Muscle of back (tissue), 13 donors: Measurements from ENCODE around the gene PCDHA4. TPM values are rescaled to one million over a fixed set of nuclear protein-coding genes. Genes with fewer than 3 reads are reported as not detected.
"Not testable (repeated sequence)": the region's sequence is repeated elsewhere in the genome, so short reads cannot be mapped to it uniquely, and the experiment has no call there.

Experiments used
- DNase-seq, 3 donors: peaks; one replicate each; pipeline versions ENCODE4 v3.0.0 to v3.0.0-alpha.2; 2013
- long read RNA-seq, 9 donors: transcript quantifications; one replicate each; lab custom pipeline, GENCODE V29; 2026
- polyA plus RNA-seq, 10 donors: library from polyadenylated mRNA; unstranded; fragments of 120-200 nt; gene quantifications; one replicate each; pipeline ENCODE4 v1.2.1, GENCODE V29; 2013; ENCODE audit not compliant: insufficient read length in 10 of 10

PCDHA4 gene
- under 1 TPM; 0.04 to 0.39 (median 0.18) TPM for polyA plus RNA-seq
- long read RNA-seq, donor 1: 0 reads
- long read RNA-seq, donor 2: 0 reads
- long read RNA-seq, donor 3, full-length matches to known transcripts: 1 of 1 reads
- long read RNA-seq, donor 3, partial matches to known transcripts: 0 of 1 reads
- long read RNA-seq, donor 3, other reads (novel, unspliced or antisense): 0 of 1 reads
- long read RNA-seq, donor 4, full-length matches to known transcripts: 1 of 1 reads
- long read RNA-seq, donor 4, partial matches to known transcripts: 0 of 1 reads
- long read RNA-seq, donor 4, other reads (novel, unspliced or antisense): 0 of 1 reads
- long read RNA-seq, donor 5, full-length matches to known transcripts: 1 of 1 reads
- long read RNA-seq, donor 5, partial matches to known transcripts: 0 of 1 reads
- long read RNA-seq, donor 5, other reads (novel, unspliced or antisense): 0 of 1 reads
- long read RNA-seq, donor 6: 0 reads
- long read RNA-seq, donor 7: 0 reads
- long read RNA-seq, donor 8: 0 reads
- long read RNA-seq, donor 9: 0 reads

DNA sequence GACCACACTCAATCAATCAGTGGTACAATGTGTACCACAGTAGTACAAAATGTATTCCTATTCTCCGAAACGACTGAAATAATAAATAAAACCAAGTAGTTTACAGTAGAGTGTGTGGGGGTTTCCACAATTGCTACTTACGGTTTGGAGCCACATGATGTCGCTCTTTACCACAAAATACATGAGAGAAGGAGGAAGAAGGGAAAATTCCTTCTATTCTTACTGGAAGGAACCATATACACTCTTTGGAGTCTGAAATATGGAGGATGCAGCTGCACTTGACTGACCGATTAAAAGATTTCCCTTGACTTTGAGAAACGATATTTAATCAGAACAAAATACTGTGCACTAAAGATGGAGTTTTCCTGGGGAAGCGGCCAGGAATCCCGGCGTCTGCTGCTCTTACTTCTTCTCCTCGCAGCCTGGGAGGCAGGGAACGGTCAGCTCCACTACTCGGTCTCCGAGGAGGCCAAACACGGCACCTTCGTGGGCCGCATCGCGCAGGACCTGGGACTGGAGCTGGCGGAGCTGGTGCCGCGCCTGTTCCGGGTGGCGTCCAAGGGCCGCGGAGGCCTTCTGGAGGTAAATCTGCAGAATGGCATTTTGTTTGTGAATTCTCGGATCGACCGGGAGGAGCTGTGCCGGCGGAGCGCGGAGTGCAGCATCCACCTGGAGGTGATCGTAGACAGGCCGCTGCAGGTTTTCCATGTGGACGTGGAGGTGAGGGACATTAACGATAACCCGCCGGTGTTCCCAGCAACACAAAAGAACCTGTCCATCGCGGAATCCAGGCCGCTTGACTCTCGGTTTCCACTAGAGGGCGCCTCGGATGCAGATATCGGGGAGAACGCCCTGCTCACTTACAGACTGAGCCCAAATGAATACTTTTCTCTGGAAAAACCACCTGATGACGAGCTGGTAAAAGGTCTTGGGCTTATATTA is at the start of gene PCDHA4:
Gene PCDHA4 (plus strand): TSS at position 235 of the 942 bp plus-strand sequence.
- no peak for DNase-seq

DNA sequence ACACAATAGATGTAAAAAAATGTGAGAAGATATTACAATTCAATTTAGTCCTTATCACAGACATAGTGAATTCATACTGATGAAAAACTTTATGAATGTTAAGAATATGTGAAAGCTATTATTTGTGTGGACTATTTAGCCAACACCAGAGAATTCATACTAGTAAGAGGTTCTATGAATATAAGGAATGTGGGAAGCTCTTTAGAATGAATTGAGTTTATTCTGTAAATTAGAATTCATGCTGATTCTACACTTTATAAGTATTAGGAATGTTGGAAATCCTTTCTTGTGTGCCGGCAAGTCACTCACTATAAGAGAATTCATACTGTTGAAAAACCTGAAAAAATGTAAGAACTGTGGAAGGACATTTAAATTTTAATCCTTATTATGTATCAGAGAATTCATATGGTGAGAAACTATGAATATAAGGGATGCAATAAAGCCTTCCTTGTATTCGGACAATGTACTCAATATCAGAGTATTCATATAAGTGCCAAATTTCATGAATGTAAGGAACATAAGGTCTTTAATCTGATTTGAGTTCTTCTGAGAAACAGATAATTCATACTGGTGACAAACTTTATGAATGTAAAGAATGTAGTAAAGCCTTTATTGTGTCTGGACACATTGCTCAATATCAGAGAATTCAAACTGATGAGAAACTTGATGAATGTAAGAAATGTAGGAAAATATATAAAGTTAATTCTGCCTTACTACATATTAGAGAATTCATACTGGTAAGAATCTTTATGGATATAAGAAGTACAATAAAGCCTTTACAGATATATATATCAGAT is 42.5 kb upstream of the PCDHA4 start:
- DNase-seq: no peak

DNA sequence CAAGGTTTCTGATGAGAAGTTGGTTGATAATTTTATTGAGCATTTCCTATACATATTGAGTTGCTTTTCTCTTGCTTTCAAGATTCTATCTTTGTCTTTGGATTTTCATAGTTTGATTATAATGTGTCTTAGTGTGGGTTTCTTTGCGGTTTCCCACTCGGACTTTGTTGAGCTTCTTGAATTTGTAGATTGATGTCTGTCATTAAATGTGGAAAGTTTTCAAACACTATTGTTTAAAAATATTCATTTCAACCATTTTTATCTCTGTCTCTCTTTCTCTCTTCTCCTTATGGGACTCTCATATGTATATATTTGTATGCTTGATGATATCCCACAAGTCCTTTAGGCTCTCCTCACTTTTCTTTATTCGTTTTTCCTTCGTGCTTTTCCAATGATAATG is 39.4 kb upstream of the PCDHA4 start:
- DNase-seq: no peak

DNA sequence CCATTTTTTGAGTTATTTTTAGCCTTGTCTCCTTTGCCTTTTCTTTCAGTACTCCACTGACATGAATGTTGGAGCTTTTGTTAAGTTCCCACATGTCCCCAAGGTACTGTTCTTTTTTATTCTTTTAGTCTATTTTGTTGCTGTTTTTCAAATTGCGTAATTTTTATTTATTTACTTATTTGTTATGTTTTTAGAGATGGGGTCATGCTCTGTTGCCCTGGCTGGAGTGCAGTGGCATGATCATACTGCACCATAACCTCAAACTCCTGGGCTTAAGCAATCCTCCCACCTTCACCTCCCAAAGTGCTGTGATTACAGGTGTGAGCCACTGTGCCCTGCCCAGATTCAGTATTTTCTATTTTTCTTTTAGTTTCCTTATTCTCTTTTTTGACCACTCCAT is 26.4 kb upstream of the PCDHA4 start:
- no peak for DNase-seq

DNA sequence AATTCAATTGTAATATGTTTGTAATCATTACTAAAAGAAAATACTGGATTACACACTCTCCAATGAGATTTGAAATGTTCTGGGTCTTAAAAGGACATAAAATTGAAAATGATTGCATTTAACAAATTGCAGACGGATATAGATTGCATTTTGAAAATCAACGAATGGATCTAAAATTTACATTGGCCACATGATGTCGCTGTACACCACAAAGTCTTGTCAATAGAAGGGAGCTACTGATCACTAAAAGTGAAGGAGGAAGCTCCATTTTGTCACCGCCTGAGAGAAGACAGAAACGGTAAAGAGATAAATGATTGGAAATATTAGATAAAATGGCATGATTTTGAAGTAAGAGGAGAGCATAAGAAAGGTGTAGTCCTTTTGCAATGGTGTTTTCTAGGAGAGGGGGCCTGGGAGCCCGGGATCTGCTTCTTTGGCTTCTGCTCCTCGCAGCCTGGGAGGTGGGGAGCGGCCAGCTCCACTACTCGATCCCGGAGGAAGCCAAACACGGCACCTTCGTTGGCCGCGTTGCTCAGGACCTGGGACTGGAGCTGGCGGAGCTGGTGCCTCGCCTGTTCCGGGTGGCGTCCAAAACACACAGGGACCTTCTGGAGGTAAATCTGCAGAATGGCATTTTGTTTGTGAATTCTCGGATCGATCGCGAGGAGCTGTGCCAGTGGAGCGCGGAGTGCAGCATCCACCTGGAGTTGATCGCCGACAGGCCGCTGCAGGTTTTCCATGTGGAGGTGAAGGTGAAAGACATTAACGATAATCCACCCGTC is 20.8 kb upstream of the PCDHA4 start, which contains the start of gene PCDHA1:
Gene PCDHA1 (plus strand): TSS at position 236 of the 782 bp plus-strand sequence.
- DNase-seq: no peak

DNA sequence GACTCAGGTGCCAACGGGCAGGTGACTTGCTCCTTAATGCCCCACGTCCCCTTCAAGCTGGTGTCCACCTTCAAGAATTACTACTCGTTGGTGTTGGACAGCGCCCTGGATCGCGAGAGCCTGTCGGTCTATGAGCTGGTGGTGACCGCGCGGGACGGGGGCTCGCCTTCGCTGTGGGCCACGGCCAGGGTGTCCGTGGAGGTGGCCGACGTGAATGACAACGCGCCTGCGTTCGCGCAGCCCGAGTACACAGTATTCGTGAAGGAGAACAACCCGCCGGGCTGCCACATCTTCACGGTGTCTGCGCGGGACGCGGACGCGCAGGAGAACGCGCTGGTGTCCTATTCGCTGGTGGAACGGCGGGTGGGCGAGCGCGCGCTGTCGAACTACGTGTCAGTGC is 19.4 kb upstream of the PCDHA4 start:
- DNase-seq: not testable (repeated sequence)

DNA sequence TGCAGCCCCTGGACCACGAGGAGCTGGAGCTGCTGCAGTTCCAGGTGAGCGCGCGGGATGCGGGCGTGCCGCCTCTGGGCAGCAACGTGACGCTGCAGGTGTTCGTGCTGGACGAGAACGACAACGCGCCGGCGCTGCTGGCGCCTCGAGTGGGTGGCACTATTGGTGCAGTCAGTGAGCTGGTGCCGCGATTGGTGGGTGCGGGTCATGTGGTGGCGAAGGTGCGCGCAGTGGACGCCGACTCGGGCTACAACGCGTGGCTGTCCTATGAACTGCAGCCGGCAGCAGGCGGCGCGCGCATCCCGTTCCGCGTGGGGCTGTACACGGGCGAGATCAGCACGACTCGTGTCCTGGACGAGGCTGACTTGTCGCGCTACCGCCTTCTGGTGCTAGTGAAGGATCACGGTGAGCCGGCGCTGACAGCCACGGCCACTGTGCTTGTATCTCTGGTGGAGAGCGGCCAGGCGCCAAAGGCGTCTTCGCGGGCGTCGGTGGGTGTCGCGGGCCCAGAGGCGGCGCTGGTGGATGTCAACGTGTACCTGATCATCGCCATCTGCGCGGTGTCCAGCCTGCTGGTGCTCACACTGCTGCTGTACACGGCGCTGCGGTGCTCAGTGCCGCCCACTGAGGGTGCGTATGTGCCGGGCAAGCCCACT is 18.9 kb upstream of the PCDHA4 start:
- not testable (repeated sequence) for DNase-seq

DNA sequence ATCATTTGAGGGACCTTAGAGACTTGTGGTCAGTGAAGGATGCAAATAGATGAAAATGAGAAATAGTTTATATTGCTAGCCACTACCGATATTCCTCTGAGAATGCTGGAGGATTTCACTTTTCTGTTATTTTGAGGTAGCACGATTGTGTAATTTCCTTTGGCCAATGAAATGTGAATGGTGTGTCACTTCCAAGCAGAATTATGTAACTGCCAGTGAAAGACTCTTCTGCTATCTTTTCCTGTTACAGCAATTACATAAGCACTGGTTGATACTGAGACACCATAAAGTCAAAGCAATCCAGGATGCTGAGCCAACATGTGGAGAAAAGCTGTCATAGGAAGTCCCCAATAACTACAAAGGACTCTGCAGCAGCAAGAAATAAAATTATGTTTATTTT is 15.8 kb upstream of the PCDHA4 start:
- no peak for DNase-seq

DNA sequence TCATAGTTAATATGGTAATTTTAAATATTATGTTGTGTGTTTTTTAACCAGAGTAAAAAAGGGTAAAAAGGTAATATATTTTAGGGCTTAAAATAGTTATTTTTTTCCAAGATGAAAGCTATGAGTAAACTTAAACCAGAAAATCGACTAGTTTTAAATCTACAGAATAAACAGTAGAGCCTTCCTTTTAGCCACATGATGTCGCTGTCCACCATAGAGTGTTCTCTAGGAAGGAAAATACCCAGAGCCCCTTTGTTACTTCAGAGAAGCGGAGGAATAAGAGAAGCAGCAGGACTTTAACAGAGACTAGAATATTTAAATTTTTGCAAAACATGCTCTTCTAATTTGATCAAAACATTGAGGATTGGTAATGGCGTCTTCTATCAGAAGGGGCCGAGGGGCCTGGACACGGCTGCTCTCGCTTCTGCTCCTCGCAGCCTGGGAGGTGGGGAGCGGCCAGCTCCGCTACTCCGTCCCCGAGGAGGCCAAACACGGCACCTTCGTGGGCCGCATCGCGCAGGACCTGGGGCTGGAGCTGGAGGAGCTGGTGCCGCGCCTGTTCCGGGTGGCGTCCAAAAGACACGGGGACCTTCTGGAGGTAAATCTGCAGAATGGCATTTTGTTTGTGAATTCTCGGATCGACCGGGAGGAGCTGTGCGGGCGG is 12.1 kb upstream of the PCDHA4 start, which contains the start of gene PCDHA2:
Gene PCDHA2 (plus strand): TSS at position 258 of the 664 bp plus-strand sequence.
- DNase-seq: no peak

DNA sequence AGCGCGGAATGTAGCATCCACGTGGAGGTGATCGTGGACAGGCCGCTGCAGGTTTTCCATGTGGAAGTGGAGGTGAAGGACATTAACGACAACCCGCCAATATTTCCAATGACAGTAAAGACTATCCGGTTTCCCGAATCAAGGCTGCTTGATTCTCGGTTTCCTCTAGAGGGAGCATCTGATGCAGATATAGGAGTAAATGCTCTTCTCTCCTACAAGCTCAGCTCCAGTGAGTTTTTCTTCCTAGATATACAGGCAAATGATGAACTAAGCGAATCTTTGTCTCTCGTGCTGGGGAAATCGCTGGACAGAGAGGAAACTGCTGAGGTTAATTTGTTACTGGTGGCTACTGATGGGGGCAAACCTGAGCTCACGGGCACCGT is 11.6 kb upstream of the PCDHA4 start:
- DNase-seq: no peak

DNA sequence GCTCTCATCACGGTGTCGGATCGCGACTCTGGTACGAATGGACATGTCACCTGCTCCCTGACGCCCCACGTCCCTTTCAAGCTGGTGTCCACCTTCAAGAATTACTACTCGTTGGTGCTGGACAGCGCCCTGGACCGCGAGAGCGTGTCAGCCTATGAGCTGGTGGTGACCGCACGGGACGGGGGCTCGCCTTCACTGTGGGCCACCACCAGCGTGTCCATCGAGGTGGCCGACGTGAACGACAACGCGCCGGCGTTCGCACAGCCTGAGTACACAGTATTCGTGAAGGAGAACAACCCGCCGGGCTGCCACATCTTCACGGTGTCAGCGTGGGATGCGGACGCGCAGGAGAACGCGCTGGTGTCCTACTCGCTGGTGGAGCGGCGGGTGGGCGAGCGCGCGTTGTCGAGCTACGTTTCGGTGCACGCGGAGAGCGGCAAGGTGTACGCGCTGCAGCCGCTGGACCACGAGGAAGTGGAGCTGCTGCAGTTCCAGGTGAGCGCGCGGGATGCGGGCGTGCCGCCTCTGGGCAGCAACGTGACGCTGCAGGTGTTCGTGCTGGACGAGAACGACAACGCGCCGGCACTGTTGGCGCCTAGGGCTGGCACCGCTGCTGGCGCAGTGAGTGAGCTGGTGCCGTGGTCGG is 10.7 kb upstream of the PCDHA4 start:
- not testable (repeated sequence) for DNase-seq

DNA sequence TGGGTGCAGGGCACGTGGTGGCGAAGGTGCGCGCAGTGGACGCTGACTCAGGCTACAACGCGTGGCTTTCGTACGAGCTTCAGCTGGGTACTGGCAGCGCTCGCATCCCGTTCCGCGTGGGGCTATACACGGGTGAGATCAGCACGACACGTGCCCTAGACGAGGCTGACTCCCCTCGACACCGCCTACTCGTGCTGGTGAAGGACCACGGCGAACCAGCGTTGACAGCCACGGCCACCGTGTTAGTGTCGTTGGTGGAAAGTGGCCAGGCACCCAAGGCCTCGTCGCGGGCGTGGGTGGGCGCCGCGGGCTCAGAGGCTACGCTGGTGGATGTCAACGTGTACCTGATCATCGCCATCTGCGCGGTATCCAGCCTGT is 10.2 kb upstream of the PCDHA4 start:
- no peak for DNase-seq

DNA sequence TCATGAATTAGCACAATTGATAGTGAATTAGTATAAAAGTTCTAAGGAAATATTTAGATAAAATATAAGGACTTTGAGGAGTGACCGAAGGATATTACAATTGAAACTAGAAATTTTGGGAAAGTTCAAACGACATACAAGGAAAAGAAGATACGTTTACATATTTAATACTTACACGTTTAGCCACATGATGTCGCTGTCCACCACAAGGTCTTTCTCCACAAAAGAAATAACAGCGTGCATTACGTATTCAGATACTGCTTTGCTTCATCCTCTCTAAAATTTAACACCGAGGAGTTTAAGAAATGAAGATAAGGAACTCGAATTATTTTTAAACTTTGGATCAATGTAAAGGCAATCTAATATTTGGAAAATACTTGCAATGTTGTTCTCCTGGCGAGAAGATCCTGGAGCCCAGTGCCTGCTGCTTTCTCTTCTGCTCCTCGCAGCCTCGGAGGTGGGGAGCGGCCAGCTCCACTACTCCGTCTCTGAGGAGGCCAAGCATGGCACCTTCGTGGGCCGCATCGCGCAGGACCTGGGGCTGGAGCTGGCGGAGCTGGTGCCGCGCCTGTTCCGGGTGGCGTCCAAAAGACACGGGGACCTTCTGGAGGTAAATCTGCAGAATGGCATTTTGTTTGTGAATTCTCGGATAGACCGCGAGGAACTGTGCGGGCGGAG is 5.9 kb upstream of the PCDHA4 start, which contains the start of gene PCDHA3:
Gene PCDHA3 (plus strand): TSS at position 242 of the 678 bp plus-strand sequence.
- no peak for DNase-seq

DNA sequence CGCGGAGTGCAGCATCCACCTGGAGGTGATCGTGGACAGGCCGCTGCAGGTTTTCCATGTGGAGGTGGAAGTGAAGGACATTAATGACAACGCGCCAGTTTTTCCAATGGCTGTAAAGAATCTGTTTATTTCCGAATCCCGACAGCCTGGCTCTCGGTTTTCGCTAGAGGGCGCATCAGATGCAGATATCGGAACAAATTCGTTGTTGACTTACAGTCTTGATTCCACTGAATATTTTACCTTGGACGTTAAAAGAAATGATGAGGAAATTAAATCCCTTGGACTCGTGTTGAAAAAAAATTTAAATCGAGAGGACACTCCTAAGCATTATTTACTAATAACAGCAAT is 5.4 kb upstream of the PCDHA4 start:
- DNase-seq: no peak

DNA sequence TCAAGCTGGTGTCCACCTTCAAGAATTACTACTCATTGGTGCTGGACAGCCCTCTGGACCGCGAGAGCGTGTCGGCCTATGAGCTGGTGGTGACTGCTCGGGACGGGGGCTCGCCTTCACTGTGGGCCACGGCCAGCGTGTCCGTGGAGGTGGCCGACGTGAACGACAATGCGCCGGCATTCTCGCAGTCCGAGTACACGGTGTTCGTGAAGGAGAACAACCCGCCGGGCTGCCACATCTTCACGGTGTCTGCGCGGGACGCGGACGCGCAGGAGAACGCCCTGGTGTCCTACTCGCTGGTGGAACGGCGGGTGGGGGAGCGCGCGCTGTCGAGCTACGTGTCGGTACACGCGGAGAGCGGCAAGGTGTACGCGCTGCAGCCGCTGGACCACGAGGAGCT is 4.5 kb upstream of the PCDHA4 start:
- DNase-seq: not testable (repeated sequence)

DNA sequence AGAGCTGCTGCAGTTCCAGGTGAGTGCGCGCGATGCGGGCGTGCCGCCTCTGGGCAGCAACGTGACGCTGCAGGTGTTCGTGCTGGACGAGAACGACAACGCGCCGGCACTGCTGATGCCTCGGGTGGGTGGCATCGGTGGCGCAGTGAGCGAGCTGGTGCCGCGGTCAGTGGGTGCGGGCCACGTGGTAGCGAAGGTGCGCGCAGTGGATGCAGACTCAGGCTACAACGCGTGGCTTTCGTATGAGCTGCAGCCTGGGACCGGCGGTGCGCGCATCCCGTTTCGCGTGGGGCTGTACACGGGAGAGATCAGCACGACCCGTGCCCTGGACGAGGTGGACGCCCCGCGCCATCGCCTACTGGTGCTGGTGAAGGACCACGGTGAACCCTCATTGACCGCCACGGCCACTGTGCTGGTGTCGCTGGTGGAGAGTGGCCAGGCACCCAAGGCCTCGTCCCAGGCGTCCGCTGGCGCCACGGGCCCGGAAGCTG is 4.0 kb upstream of the PCDHA4 start:
- no peak for DNase-seq

DNA sequence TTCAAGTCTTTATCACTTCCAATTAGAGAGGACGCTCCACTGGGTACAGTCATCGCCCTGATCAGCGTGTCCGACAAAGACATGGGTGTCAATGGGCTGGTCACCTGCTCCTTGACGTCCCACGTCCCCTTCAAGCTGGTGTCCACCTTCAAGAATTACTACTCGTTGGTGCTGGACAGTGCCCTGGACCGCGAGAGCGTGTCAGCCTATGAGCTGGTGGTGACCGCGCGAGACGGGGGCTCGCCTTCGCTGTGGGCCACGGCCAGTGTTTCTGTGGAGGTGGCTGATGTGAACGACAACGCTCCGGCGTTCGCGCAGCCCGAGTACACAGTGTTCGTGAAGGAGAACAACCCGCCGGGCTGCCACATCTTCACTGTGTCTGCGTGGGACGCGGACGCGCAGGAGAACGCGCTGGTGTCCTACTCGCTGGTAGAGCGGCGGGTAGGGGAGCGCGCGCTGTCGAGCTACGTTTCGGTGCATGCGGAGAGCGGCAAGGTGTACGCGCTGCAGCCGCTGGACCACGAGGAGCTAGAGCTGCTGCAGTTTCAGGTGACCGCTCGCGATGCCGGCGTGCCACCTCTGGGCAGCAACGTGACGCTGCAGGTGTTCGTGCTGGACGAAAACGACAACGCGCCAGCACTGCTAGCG is 1.5 kb downstream of the PCDHA4 start:
- DNase-seq: not testable (repeated sequence)

DNA sequence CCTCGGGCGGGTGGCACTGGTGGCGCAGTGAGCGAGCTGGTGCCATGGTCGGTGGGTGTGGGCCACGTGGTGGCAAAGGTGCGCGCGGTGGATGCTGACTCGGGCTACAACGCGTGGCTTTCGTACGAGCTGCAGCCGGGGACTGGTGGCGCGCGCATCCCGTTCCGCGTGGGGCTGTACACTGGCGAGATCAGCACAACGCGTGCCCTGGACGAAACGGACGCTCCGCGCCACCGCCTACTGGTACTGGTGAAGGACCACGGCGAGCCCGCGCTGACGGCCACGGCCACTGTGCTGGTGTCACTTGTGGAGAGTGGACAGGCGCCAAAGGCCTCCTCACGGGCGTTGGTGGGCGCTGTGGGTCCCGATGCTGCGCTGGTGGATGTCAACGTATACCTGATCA is 2.0 kb downstream of the PCDHA4 start:
- no peak for DNase-seq
